Hepatic stellate cell (primary cell): ENCODE results near the gene ARHGEF25.
"Not testable (repeated sequence)": the region's sequence is repeated elsewhere in the genome, so short reads cannot be mapped to it uniquely, and the experiment has no call there.

Source experiments
- DNase-seq: peaks from one replicate; pipeline ENCODE4 v3.0.0; 2011; ENCODE audit warnings: low spot score

Gene ARHGEF25

DNA sequence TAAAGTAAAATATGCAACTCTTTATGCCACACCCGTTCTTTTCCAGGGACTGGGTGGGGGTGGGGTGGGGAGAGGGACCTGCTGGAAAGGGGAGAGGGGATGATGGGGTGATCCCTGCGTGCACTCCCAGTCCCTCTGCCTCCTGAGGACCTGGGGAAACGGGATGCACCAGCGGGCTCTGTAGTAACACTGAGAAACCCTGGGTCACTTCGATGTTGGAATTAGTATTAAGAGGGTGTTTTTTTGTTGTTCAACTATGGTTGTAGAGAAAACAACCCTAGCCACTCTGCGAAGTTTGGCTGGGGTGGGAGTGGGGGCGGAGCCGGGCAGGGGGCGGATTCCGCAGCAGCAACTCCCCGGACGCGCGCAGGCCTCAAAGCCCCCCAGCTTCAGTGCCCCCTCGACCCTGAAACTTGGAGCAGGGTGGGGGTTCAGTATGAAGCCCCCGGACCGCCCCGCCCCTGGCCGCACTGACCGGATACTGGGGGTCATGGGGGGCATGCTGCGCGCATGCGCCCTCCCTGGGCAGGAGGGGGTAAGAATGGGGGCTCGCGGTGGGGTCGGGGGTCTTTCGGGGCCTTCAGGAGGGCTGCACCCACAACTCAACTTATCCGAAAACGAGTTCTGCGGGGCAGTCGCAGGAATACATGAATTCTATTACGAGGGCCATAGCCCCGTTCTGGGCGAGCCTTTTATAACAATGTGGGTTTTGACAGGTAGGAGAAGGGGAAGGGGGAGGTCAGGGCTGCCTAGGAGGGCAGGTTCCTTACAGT, 1.3 kb upstream of the ARHGEF25 start:
- no peak for DNase-seq

DNA sequence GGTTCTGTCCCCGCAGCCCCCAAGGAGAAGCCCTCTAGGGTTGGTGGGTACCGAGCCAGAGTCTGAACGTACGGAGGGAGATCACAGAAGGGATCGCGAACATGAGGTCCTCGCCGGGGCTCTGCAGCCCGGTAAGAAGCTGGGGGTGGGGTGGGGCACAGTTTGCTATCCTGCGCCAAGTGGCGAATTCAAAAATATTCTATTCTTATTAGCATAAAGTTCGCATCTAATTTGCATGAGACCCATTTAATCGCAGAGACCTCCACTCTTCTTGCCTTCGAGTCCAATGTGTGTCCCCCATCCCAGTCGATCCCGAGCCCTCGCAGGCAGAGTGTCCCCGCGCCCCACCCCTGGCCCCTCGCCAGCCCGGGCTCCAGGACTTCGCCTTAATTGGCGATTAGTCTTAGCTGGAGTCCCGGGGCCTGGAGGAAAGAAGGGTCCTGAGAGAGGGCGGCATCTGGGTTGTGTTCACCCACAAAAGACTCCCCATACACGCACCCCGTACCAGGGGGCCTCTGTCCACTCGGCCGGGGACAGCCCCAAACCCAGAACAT, 604 bp upstream of the ARHGEF25 start:
- peak; percentile 40 for DNase-seq

DNA sequence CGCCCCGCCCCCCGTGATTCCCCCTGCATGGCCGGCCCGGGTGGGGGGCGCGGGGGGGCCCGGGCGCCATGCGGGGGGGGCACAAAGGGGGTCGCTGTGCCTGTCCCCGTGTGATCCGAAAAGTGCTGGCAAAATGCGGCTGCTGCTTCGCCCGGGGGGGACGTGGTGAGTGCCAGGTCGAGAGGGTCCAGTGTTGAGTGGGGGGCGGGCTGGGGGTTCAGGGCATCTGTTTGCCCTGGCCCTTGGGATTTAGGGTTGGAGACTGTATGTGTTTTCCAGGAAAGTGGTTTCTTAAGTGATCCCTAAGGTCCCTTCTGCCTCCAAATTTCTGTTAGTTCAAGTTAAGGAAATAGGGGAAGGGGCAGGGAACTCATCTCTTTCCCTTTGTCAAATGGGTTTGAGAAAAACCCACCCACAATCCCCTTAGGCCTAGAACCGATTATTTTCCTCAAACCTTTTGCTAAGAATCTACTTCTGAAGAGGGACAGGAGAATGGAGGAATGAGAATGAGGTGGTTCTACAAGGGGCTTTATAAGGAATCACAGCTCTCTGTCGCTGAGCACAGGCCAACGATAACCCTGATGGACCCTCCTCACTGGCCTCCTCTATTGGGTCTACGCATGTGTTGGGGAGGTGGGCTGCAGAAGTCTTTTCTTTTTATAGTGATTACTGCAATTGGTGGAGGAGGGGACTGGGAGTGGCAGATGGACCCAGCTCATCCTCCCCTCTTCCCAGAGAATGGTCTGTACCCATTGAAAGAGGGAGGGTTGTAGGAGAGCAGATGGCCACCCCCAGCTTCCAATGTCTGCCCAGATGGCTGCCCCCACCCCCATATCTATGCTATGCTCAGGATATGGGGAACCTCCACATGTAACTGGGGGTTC, 834 bp downstream of the ARHGEF25 start:
- DNase-seq: no peak

DNA sequence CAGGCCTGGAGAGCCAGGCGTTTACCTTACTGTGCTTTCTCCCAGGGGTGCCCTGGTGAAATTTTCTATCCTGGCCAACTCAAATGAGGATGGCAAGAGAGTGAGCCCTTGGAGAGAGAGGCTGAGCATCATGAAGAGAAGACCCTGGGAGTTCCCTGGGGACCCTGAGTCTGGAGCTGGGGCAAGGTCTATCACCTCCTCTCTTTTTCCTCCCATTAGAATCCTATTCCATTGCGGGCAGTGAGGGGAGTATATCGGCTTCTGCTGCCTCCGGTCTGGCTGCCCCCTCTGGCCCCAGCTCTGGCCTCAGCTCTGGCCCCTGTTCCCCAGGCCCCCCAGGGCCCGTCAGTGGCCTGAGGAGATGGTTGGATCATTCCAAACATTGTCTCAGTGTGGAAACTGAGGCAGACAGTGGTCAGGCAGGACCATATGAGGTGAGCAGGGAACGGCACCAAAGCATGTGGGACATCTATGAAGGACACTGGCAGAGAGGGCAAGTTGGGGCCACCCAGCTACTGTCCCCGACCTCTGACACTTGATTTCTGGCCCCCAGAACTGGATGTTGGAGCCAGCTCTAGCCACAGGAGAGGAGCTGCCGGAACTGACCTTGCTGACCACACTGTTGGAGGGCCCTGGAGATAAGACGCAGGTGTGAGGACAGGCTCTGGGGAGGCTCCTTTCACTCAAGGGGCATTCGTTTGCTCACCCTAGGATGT, 1.6 kb downstream of the ARHGEF25 start:
- no peak for DNase-seq

DNA sequence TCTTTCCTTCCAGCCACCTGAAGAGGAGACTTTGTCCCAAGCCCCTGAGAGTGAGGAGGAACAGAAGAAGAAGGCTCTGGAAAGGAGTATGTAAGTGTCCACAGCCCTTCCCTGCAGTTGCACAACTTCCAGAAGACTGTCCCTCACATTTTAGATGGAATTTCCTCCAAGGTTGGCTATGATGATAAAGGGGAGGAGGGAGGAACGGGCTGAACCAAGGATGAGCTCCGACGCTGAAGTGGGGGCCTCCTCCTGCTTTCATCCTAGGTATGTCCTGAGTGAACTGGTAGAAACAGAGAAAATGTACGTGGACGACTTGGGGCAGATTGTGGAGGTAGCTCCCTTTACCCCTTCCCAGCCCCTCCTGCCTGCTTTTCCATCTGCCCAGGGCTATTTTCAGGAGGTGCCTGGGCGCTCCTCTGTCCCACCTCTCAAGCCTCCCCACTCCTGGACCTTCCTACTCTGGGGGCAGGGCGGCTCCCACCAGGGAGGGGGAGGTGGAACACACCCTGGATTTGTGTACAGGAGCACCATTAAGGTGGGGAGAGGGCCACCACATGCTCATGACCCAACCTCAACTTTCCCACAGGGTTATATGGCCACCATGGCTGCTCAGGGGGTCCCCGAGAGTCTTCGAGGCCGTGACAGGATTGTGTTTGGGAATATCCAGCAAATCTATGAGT, 2.3 kb downstream of the ARHGEF25 start:
- no peak for DNase-seq

DNA sequence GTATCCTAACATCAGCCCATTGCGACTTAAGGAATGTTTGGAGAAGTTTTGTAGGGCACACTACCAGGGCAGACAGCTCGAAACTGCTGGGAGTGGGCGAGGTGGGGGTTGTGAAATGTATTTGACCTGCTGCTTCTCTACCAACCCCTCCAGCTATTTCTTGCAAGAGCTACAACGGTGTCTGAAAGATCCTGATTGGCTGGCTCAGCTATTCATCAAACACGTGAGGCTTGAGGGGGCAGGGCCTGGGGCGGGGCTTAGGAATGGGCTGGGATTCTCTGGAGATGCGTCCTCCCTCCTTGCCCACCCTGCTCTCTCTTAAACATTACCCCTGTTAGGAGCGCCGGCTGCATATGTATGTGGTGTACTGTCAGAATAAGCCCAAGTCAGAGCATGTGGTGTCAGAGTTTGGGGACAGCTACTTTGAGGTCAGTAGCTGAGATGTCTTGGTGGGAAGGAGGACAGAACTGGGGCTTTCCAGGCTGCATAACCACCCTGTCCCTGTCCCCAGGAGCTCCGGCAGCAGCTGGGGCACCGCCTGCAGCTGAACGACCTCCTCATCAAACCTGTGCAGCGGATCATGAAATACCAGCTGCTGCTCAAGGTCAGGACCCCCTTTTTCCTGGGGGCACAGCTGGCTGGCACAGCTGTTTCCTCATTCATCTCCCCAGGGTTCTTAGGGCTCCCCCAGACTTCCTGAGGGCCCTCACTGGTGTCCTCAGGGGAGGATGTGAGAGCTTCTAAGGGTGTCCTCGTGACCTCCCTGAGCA, 3.1 kb downstream of the ARHGEF25 start:
- peak; percentile 69 for DNase-seq

DNA sequence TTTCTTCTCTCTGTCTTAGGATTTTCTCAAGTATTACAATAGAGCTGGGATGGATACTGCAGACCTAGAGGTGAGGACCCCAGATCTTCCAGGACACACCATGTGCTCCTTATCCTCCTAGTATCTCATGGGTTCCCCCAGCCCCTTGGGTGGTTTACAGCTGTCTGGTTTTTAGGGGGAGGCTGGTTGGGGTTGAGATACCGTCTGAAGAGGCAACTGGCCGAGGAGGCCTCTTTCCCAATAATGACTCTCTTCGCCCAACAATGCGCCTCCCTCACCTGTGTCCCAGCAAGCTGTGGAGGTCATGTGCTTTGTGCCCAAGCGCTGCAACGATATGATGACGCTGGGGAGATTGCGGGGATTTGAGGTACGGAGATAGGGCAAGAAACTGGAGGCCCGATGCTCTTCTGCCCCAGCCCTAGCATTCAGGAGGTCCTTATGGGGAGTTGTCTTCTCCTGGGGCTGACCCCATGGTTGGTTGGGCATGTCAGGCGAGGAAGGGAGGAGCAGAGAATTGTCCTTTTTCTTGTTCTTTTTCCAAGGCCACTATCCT, 3.8 kb downstream of the ARHGEF25 start:
- no peak for DNase-seq

DNA sequence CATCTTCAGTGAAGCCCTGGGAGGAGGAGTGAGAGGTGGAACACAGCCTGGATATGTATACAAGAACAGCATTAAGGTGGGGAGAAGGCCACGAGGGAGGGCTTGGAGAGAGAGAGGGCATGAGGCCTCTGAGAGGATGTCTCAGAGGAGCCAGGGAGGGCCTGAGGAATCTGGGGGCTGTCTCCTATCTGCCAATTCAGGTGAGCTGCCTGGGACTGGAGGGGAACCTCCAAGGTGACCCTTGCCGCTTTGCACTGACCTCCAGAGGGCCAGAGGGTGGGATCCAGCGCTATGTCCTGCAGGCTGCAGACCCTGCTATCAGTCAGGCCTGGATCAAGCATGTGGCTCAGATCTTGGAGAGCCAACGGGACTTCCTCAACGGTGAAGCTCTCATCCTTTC, 4.4 kb downstream of the ARHGEF25 start:
- DNase-seq: no peak

DNA sequence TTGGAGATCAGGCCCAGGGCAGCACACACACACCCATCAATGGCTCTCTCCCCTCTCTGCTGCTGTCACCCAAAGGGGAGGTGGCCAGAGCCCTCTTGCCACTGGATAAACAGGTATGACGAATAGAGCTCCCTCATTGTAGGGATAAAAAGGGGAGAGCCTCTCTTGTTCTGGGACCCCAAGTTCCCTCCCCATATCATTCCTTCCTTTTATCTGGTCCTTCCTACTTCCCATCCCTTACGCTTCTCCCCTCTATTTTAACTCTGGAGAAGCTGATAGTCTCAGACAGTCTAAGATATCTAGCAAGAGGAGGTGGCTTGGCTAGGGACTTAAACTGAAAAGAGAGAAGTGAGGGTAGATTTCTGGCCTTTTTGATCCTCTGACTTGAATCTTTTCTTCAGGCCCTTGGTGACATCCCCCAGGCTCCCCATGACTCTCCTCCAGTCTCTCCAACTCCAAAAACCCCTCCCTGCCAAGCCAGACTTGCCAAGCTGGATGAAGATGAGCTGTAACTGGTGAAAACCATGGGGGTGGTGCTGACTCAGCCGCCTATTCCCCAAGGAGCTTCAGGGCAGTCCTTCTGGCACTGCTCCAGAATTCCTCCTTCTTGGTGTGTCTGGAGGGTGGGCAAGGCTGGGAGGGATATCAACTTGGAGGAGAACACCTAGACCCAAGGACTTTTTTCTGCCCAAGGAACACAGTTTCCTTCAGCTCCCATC, 5.3 kb downstream of the ARHGEF25 start:
- DNase-seq: peak; percentile 66

DNA sequence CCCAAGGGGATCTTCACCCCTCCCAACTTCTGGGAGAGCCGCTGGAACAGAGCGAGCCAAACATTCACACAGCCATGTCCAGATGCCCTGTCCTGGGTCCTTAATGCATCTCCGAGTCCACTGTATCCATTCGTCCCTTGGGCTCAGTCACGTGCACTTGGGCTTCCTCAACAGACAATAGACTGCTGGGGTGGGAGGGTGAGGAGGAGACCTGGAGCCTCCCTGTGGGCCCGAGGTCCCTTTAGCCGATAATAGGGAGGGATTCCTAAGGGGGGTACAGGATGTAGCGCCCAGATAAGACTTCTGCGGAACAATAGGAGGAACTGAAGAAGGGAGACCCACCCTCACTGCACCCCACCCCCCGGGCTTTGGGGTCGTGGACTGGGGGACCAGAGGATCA, 6.7 kb downstream of the ARHGEF25 start:
- DNase-seq: no peak

DNA sequence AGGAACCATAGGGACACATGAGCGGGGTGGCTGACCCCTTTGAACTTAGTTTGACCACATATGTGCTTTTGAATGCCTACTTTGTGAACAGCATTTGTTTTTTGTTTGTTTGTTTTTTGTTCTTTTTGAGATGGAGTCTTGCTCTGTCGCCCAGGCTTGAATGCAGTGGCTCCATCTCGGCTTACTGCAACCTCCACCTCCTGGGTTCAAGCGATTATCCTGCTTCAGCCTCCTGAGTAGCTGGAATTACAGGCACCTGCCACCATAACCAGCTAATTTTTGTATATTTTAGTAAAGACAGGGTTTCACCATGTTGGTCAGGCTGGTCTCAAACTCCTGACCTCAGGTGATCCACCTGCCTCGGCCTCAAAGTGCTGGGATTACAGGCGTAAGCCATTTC, 7.2 kb downstream of the ARHGEF25 start:
- DNase-seq: not testable (repeated sequence)

DNA sequence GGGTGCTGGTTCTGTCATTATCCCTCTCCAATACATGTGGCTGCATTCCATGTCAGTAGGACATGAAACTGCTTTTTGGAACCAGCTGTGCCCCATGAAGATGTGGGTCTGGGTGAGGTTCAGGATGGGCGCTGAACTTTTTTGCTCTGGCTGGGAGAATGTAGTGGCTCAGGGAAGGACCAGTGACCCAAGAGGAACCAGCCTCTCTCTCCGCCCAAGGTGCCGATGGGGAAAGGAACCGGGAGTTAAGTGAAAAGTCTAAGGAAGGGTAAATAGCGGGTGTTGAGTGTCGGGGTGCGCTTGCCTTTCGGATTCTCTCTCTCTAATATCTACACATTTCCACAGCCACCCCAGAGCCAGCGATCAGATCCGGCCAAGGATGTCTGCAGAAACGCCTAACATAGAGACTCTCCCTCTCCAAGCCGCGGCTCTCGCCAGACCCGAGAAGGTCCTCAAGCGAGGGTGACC, 7.8 kb downstream of the ARHGEF25 start:
- no peak for DNase-seq

DNA sequence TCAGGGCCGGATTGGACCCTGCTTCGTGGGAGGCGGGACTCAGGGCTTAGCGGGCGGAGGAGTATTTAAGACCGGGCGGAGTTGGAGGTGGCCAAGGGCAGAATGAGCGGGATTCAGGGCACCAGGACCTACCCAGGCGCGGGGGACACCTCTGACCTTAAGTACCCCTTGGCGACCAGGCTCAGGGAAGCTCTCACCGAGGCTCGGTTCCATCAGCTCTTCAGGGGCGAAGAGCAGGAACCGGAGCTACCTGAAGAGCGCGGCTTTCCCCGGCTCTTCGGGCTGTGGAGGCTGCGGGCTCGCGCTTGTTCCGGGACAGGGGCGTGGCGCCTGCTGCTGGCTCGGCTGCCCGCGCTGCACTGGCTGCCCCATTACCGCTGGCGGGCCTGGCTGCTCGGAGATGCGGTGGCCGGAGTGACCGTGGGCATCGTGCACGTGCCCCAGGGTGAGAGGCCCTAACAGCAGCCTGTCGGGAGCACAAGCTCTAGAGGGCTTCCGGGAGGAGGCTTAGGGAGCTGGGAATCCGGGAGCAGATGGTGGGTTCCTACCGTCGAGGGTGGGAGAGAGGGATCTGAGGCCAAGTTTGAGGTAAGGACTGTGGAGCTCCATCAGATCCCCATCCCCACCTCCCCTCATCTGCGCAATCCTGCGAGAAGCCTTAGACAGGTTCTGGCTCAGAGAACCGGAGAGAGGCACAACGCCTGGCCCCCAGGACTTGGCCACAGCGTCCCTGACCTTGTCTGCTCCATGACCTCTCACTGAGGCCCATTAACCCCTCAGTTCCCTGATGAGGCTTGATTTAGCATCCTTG, 8.4 kb downstream of the ARHGEF25 start:
- DNase-seq: no peak

DNA sequence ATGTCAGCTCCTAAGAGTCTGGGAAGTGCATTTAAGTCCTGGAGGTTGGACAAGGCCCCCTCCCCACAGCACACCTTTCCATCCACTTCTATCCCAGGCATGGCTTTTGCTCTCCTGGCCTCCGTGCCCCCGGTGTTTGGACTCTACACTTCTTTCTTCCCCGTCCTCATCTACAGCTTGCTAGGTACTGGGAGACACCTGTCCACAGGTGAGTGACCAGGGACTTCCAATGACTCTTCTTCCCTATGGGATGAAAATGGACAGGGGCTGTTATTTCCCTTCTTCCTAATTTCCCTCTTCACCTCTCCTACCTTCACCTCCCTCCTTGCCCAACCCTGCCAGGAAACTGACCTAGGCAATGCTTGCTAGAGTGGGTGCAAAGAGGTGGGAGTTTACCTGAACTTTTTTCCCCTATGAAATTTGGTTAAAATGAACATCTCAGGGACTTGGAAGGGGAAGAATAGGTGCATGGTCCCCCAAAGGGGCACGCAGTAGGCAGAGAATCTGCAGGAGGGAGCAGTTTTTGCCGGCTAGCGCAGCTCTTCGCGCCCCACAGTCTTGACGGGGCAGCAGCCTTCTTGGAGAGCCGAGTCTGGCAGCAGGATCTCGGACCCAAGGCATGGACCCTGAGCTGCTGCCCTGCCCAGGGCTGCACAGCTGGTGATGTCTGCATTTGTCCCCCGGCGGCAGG, 9.2 kb downstream of the ARHGEF25 start:
- DNase-seq: no peak

DNA sequence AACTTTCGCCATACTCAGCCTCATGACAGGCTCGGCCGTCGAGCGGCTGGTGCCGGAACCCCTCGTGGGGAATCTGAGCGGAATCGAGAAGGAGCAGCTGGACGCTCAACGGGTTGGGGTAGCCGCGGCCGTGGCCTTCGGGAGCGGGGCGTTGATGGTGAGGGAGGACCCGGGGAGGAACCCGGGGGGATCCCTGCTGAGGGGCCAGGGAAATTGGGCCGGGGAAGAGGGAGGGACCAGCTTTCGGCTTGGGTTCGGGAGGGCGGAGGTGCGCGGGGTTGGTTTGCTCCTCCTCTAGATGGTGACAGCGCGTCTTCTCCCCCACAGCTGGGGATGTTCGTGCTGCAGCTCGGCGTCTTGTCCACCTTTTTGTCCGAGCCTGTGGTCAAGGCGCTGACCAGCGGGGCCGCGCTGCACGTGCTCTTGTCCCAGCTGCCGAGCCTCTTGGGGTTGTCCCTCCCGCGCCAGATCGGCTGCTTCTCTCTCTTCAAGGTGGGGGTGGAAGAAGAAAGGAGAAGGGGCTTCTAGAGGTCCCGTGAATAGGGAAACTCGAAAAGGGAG, 9.8 kb downstream of the ARHGEF25 start:
- DNase-seq: peak; percentile 42

DNA sequence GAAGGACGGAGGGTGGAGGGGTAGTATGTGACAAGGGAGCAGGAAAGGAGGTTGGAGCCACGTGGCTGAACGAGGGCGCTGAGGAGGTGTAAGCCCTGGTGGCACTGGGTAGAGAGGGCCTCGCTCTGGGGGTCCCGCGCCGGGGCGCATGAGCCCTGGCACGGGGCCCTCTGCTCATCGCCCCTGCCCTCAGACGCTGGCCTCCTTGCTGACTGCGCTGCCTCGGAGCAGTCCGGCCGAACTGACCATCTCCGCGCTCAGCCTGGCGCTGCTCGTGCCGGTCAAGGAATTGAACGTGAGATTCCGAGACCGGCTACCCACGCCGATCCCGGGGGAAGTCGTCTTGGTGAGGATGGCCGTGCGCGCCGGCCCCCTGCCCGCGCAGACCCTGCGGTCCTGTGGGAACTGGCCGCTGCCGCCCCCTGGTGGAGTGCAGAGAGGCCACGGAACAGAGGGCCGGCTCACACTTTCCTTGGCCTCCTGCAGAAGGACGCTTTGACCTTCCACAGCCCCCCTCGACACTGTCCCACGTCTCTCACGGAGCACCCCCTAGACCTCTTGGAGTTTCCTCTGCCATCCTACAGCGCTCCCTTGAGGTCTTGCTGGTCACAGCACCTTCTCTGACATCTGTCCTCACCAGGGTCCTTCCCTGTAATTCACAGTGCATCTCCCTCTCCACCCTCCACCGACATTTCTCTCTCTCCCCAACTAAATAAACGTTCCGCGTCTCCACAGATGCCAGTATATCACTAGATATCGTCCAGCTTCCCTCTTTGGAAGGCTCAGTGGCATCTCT, 10.5 kb downstream of the ARHGEF25 start:
- DNase-seq: peak; percentile 80
